Uterus (tissue), 2 donors: ENCODE results near the gene SLC6A19.

ENCODE experiments used
- POLR2A ChIP-seq, 2 donors: fragments of 450-650 bp; IDR thresholded peaks; one replicate each; pipeline ENCODE4 v1.6.1; 2016; ENCODE audit warnings: antibody characterized with exemption in 2 of 2, mild to moderate bottlenecking in 1 of 2, moderate library complexity in 1 of 2
- TF ChIP-seq, protein P1 (sequence below), 4 experiments: fragments of 200-600 bp in 2 of 4; fragments of 450-650 bp in 2 of 4; sonication (generic) in 2 of 4; IDR thresholded peaks; one replicate each; pipeline ENCODE4 v1.5.1; 2016 to 2019; ENCODE audit warnings: antibody characterized with exemption in 4 of 4, mild to moderate bottlenecking in 2 of 4, moderate library complexity in 1 of 4

DNA sequence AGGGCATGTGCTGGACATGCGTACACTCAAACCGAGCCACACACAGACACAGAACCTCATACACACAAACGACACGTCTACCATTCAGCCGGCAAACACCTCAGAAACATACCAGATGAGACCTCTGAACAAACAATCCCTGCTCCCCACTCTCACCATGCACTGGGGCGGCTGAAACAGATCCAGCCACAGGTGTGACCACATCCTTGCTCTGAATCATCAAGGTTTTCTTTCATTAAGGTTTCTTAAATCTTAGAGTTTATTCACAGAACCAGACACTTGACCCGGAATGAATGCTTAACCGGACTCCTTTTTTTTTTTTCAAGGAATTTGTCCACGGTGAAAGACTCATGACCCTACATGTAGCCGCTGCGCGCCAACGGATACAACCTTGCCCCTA lies 67.3 kb downstream of the SLC6A19 start:
- no peak for TF ChIP-seq POLR2A (IDR thresholded peaks at IDR 0.05)
- TF ChIP-seq, protein P1, sequence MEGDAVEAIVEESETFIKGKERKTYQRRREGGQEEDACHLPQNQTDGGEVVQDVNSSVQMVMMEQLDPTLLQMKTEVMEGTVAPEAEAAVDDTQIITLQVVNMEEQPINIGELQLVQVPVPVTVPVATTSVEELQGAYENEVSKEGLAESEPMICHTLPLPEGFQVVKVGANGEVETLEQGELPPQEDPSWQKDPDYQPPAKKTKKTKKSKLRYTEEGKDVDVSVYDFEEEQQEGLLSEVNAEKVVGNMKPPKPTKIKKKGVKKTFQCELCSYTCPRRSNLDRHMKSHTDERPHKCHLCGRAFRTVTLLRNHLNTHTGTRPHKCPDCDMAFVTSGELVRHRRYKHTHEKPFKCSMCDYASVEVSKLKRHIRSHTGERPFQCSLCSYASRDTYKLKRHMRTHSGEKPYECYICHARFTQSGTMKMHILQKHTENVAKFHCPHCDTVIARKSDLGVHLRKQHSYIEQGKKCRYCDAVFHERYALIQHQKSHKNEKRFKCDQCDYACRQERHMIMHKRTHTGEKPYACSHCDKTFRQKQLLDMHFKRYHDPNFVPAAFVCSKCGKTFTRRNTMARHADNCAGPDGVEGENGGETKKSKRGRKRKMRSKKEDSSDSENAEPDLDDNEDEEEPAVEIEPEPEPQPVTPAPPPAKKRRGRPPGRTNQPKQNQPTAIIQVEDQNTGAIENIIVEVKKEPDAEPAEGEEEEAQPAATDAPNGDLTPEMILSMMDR (IDR thresholded peaks at IDR 0.05) = no peak
